ENCODE results near the gene ZMAT3. TPM values are rescaled to one million over a fixed set of nuclear protein-coding genes. Genes with fewer than 3 reads are reported as not detected.
"Not testable (repeated sequence)": the region's sequence is repeated elsewhere in the genome, so short reads cannot be mapped to it uniquely, and the experiment has no call there.

The ZMAT3 gene
- total RNA-seq, 2 donors from 2014 or later: 31.0 to 37.9 TPM

- no peak for ATAC-seq (ENCODE audit: insufficient number of reproducible peaks, low FRiP score, low read depth)
- peak overlapping the region in 1 of 2 donors; percentile 40 for H3K27ac ChIP-seq
- H3K9me3 ChIP-seq: no peaks in the 10 kb centered on the region
- peaks cover 3 to 21% of the 10 kb centered on the region in 2 donors for H3K4me1 ChIP-seq (ENCODE audit: control insufficient read depth in 1 of 2, low read depth in 2 of 2)
- no peak for DNase-seq (ENCODE audit: low spot score)
- TF ChIP-seq CTCF (IDR thresholded peaks at IDR 0.05): no peak
- H3K4me3 ChIP-seq: no peak overlapping the region
- H3K36me3 ChIP-seq: no peaks in the 10 kb centered on the region
- H3K27me3 ChIP-seq (replicated peaks; ENCODE audit: insufficient read depth): no peaks in the 10 kb centered on the region
Observed at GRCh38 chr3:179038216-179038898, 33.3 kb downstream of the ZMAT3 start.

- Histone ChIP-seq H3K4me3 (peak overlapping the region; percentile 2), H3K27ac (peak overlapping the region in 1 of 2 donors; percentile 40), H3K36me3 (no peaks in the 10 kb centered on the region), H3K27me3 (replicated peaks; ENCODE audit: insufficient read depth) (no peaks in the 10 kb centered on the region), H3K9me3 (no peaks in the 10 kb centered on the region), H3K4me1 (ENCODE audit: control insufficient read depth in 1 of 2, low read depth in 2 of 2) (peaks cover 3 to 21% of the 10 kb centered on the region in 2 donors)
- TF ChIP-seq CTCF (IDR thresholded peaks at IDR 0.05): no peak
- ATAC-seq (ENCODE audit: insufficient number of reproducible peaks, low FRiP score, low read depth) (peak; percentile 90), DNase-seq (ENCODE audit: low spot score) (peak; percentile 16)
Observed at GRCh38 chr3:179037351-179037750, 34.3 kb downstream of the ZMAT3 start.

GRCh38 chr3:179036626-179037300 lies 34.8 kb downstream of the ZMAT3 start:
- ATAC-seq (ENCODE audit: insufficient number of reproducible peaks, low FRiP score, low read depth): no peak

GRCh38 chr3:179036226-179036625 lies 35.4 kb downstream of the ZMAT3 start:
- Histone ChIP-seq H3K36me3 (no peaks in the 10 kb centered on the region), H3K9me3 (no peaks in the 10 kb centered on the region), H3K4me3 (no peak overlapping the region), H3K4me1 (ENCODE audit: control insufficient read depth in 1 of 2, low read depth in 2 of 2) (peaks cover 3 to 21% of the 10 kb centered on the region in 2 donors), H3K27me3 (replicated peaks; ENCODE audit: insufficient read depth) (no peaks in the 10 kb centered on the region), H3K27ac (no peak overlapping the region)
- ATAC-seq (ENCODE audit: insufficient number of reproducible peaks, low FRiP score, low read depth) (no peak), DNase-seq (ENCODE audit: low spot score) (no peak)
- no peak for TF ChIP-seq CTCF (IDR thresholded peaks at IDR 0.05)

More at GRCh38 chr3:179036626-179037300, 34.8 kb downstream of the ZMAT3 start:
- Histone ChIP-seq H3K27ac (no peak overlapping the region), H3K4me1 (ENCODE audit: control insufficient read depth in 1 of 2, low read depth in 2 of 2) (peaks cover 3 to 21% of the 10 kb centered on the region in 2 donors), H3K27me3 (replicated peaks; ENCODE audit: insufficient read depth) (no peaks in the 10 kb centered on the region), H3K36me3 (no peaks in the 10 kb centered on the region), H3K9me3 (no peaks in the 10 kb centered on the region), H3K4me3 (peak overlapping the region; percentile 2)
- no peak for DNase-seq (ENCODE audit: low spot score)
- no peak for TF ChIP-seq CTCF (IDR thresholded peaks at IDR 0.05)

- TF ChIP-seq CTCF (IDR thresholded peaks at IDR 0.05): no peak
- DNase-seq (ENCODE audit: low spot score): no peak
- no peak for ATAC-seq (ENCODE audit: insufficient number of reproducible peaks, low FRiP score, low read depth)
- peaks cover 3 to 21% of the 10 kb centered on the region in 2 donors for H3K4me1 ChIP-seq (ENCODE audit: control insufficient read depth in 1 of 2, low read depth in 2 of 2)
- no peaks in the 10 kb centered on the region for H3K9me3 ChIP-seq
- H3K4me3 ChIP-seq: no peak overlapping the region
- no peaks in the 10 kb centered on the region for H3K27me3 ChIP-seq (replicated peaks; ENCODE audit: insufficient read depth)
- H3K36me3 ChIP-seq: no peaks in the 10 kb centered on the region
- no peak overlapping the region for H3K27ac ChIP-seq
Observed at GRCh38 chr3:179035232-179035631, 36.4 kb downstream of the ZMAT3 start.

GRCh38 chr3:179033304-179033657 lies 38.3 kb downstream of the ZMAT3 start:
- H3K4me1 ChIP-seq (ENCODE audit: control insufficient read depth in 1 of 2, low read depth in 2 of 2): peaks cover 3 to 18% of the 10 kb centered on the region in 2 donors
- not testable (repeated sequence) for ATAC-seq (ENCODE audit: insufficient number of reproducible peaks, low FRiP score, low read depth); H3K4me3 ChIP-seq; H3K9me3 ChIP-seq; DNase-seq (ENCODE audit: low spot score); H3K36me3 ChIP-seq; H3K27ac ChIP-seq; H3K27me3 ChIP-seq (replicated peaks; ENCODE audit: insufficient read depth)

- not testable (repeated sequence) for H3K27ac ChIP-seq
Observed at GRCh38 chr3:179032454-179033303, 38.9 kb downstream of the ZMAT3 start.

More at GRCh38 chr3:179032454-179033303, 38.9 kb downstream of the ZMAT3 start:
- peaks cover 0 to 12% of the 10 kb centered on the region in 2 donors for H3K4me1 ChIP-seq (ENCODE audit: control insufficient read depth in 1 of 2, low read depth in 2 of 2)
- DNase-seq (ENCODE audit: low spot score); H3K4me3 ChIP-seq; H3K27me3 ChIP-seq (replicated peaks; ENCODE audit: insufficient read depth); ATAC-seq (ENCODE audit: insufficient number of reproducible peaks, low FRiP score, low read depth); H3K36me3 ChIP-seq; H3K9me3 ChIP-seq: not testable (repeated sequence)

Data from thoracic aorta (tissue), 2 donors.